ENCODE measurements around the gene GNG11.

DNA sequence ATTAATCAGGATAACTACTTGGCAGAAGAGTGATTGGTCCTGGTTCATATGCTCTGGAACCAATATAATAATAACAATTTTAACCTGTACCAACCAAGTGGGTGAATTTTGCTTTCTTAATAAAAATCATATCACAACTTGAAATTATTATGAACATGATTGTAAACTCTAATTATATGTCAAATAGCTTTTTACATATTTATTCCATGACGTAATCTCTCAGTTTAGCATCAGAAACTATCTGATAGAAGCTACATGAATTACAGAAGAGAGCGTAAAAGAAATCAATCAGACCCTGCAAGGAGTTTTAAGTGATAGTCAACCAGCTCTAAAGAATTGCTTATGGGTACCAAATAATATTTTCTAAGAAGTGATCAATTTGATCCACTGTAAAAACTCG, 10.1 kb downstream of the GNG11 start:
- TF ChIP-seq, protein P1, sequence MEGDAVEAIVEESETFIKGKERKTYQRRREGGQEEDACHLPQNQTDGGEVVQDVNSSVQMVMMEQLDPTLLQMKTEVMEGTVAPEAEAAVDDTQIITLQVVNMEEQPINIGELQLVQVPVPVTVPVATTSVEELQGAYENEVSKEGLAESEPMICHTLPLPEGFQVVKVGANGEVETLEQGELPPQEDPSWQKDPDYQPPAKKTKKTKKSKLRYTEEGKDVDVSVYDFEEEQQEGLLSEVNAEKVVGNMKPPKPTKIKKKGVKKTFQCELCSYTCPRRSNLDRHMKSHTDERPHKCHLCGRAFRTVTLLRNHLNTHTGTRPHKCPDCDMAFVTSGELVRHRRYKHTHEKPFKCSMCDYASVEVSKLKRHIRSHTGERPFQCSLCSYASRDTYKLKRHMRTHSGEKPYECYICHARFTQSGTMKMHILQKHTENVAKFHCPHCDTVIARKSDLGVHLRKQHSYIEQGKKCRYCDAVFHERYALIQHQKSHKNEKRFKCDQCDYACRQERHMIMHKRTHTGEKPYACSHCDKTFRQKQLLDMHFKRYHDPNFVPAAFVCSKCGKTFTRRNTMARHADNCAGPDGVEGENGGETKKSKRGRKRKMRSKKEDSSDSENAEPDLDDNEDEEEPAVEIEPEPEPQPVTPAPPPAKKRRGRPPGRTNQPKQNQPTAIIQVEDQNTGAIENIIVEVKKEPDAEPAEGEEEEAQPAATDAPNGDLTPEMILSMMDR (IDR thresholded peaks at IDR 0.05), result no peak
- no peak for TF ChIP-seq POLR2A (IDR thresholded peaks at IDR 0.05)

Data from thyroid gland (tissue), 4 donors.